Neural progenitor cell (in vitro differentiated cells): ENCODE measurements around the gene TIMM29.

Experiments used
- CTCF ChIP-seq: fragments of 200-600 bp; sonication (generic); IDR thresholded peaks from 2 replicates; pipeline ENCODE4 v1.5.1; 2017; ENCODE audit warnings: antibody characterized with exemption, mild to moderate bottlenecking
- EZH2 ChIP-seq: fragments of 200-600 bp; sonication (generic); IDR thresholded peaks from 2 replicates; pipeline ENCODE4 v1.6.1; 2017; ENCODE audit warnings: antibody characterized with exemption, mild to moderate bottlenecking, moderate library complexity
- EZH2phosphoT487 ChIP-seq: fragments of 200-600 bp; sonication (generic); IDR thresholded peaks from 2 replicates; pipeline ENCODE4 v1.6.1; 2017; ENCODE audit warnings: antibody characterized with exemption

GRCh38 chr19:10968527-10969135 is 40.0 kb downstream of the TIMM29 start:
- TF ChIP-seq CTCF (no peak), EZH2 (no peak), EZH2phosphoT487 (no peak)
